ENCODE data around the gene LRRC8C.

Gene LRRC8C

DNA sequence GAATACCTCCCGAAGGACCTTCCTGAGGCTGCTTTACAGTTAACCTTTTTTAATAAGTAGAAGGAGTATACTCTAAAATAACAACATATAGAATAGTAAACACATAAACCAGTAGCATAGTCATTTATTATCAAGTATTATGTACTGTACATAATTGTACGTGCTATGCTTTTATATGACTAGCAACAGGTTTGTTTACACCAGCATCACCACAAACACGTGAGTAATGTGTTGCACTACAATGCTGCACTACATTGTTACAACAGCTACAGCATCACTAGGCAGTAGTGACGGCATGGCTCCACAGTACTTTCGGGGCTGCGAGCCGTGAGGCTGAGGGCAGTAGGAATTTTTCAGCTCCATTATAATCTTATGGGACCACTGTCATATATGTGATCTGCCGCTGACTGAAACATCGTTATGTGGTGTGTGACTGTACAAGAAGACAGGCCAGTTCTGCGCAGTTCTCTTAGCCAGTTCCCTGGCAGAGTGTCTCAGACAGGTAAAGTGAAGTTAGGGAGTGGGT, 105.1 kb downstream of the LRRC8C start:
- no peak for DNase-seq

GRCh38 chr1:89739013-89739843, 106.3 kb downstream of the LRRC8C start:
- DNase-seq = no peak

GRCh38 chr1:89739844-89740216, 106.9 kb downstream of the LRRC8C start:
- DNase-seq = no peak

- DNase-seq = no peak
Observed at GRCh38 chr1:89743788-89744187, 110.9 kb downstream of the LRRC8C start.

DNA sequence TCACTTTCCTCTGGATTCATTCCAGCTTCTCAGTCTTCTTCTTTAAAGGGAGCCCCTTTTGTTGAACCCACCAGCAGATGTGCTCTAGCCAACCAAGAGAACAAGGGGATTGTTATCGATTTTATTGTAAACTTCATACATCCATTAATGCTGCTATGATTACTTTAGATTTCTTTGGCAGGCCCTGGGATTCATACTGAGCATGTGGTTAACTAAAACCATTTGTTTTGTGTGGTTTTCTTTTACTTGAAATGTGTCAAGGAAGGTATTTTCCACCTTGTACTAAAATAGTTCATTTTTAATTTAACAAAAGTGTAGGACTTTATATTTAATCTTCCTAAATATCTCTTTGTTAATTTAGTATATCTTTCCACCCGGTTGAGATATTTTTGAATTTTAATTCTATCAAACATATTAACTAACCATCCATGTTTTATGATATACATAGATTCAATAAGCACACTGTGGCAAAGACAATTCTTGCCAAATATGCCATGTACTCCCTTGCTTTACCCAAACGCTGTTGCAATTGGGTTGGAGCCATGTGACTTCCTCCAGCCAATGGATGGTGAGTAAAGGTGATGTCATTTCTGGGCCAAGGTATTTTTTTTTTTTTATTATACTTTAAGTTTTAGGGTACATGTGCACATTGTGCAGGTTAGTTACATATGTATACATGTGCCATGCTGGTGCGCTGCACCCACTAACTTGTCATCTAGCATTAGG, 113.7 kb downstream of the LRRC8C start:
- DNase-seq = no peak

DNA sequence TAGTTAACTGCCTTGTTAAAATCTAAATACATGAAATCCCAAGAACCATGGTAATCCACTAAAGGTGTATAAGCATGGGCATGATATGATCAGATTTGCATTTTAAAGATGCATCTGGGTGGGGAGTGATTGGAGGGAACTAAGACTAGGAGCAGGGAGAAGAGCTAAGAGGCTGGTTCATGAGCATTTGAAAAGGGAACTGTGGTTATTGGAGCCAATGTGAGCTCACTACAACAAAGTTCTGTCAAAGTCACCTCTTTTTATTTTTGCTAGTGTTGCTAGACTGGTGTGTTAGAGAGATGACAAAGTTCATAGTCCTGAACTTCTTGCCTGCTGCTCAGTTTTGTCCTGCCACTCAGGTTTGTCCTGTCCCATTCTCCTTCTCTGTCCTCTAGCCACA, 120.8 kb downstream of the LRRC8C start:
- no peak for DNase-seq

GRCh38 chr1:89754518-89754917, 121.6 kb downstream of the LRRC8C start:
- no peak for DNase-seq

- DNase-seq = no peak
Observed at GRCh38 chr1:89755591-89755990, 122.7 kb downstream of the LRRC8C start.

GRCh38 chr1:89757532-89757931, 124.6 kb downstream of the LRRC8C start:
- DNase-seq = no peak

DNA sequence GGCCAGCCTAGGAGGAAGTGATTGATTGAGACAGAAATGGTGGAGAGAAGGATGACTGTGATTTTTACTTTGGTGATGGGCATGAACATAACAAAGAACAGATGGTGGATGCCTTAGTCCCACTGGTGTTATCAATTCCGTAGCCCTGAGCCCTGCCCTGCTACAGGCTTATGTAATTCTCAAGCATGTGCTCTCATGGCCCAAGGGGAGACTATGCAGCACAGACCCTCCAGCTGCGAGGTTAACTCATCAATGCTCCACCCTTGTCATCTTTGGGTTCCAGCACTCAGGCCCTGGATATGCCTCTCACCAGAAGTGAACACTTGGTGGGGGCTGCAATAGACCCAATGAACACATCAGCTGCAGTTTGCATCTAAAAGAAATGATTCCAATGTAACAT, 125.2 kb downstream of the LRRC8C start:
- no peak for DNase-seq

GRCh38 chr1:89759036-89759435, 126.1 kb downstream of the LRRC8C start:
- no peak for DNase-seq

GRCh38 chr1:89760496-89760895, 127.6 kb downstream of the LRRC8C start:
- DNase-seq = no peak

DNA sequence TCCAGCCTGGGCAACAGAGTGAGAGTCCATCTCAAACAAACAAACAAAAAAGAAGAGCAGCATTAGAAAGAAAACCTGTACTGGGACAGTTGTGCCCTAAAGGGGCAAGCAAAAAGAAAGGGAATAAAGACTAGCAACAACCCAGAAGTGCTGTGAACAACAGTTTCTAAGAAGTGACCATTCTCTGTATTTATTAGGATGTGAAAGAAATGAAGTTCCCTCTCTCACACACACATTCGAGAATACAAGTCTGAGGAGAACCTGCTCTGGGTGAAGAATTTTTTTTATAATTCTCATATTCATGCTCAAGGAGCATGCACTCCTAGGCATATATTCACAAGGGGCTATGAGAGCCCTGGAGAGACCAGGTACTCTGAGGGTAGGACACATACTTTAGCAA, 128.4 kb downstream of the LRRC8C start:
- no peak for DNase-seq

- DNase-seq = peak in 1 of 2 experiments; percentile 12
Observed at GRCh38 chr1:89761901-89762300, 129.0 kb downstream of the LRRC8C start.

DNA sequence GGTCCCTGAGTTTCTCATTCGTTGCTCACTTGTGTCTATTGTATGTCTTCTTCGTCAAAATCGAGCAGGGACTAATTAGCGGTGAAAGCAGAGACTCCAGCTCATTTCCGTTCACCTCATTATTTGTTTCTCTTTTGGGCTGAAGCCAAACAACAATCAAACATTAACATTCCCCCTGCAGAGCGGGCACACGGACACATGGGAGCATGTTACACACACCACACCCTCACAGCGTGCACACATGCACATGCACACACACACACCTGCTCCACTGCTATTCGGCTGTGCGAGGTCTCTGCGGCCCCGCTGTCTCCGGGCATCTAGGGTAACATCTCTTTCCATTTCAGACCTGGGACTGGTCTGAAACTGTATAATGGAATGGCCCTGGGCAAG, 129.5 kb downstream of the LRRC8C start:
- DNase-seq = peak; percentile 37 to 48

- DNase-seq = peak; percentile 72 to 84
Observed at GRCh38 chr1:89762779-89763648, 130.1 kb downstream of the LRRC8C start.

DNA sequence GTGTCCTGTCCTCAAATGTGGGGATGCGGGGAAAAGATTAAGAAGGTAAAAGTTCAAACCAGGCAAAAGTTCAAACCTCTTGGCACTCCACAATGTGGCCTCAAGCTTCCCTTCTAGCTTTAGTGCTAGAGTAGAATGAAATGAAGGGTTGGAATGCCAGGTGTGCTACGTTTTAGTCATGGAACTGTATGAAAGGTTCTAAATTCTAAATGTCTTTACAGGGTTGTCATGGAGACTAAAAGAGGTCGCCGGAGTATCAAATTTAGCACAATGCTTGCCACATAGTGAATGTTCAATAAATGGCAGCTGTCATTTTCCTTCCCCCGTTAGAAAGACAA, 130.7 kb downstream of the LRRC8C start:
- no peak for DNase-seq

- no peak for DNase-seq
Observed at GRCh38 chr1:89765774-89766173, 132.9 kb downstream of the LRRC8C start.

- DNase-seq = no peak
Observed at GRCh38 chr1:89767618-89768017, 134.7 kb downstream of the LRRC8C start.
